CD4-positive, CD25-positive, alpha-beta regulatory T cell (primary cell): Measurements from ENCODE around the gene NOM1. TPM values are rescaled to one million over a fixed set of nuclear protein-coding genes. Genes with fewer than 3 reads are reported as not detected.
"Not testable (repeated sequence)": the region's sequence is repeated elsewhere in the genome, so short reads cannot be mapped to it uniquely, and the experiment has no call there.

Experiments
- ATAC-seq, 2 donors: fragments of 150-1000 bp; cut with Tn5 transposase; one replicate each; pipeline ENCODE4 v1.10.0; 2021; ENCODE audit warnings: low read depth in 2 of 2, moderate number of reproducible peaks in 2 of 2, moderate library complexity in 1 of 2
- DNase-seq, 3 donors: peaks; one replicate each; pipeline versions ENCODE4 v3.0.0 to v3.0.0-alpha.2; 2012 to 2022; ENCODE audit warnings: mixed read lengths in 1 of 3
- H3K27ac ChIP-seq: one replicate; pipeline ENCODE4 v1.7.0; 2013; ENCODE audit warnings: mild to moderate bottlenecking, low read length; ENCODE audit not compliant: insufficient read depth, poor library complexity, severe bottlenecking
- H3K27me3 ChIP-seq: one replicate; pipeline ENCODE4 v1.7.0; 2013; ENCODE audit warnings: low read length; ENCODE audit not compliant: control insufficient read depth, insufficient read depth
- H3K36me3 ChIP-seq: one replicate; pipeline ENCODE4 v1.7.0; 2013; ENCODE audit warnings: mild to moderate bottlenecking, low read length, moderate library complexity; ENCODE audit not compliant: control insufficient read depth, insufficient read depth
- H3K4me1 ChIP-seq: 2 replicates; pipeline ENCODE4 v1.7.0; 2013; ENCODE audit warnings: mild to moderate bottlenecking, low read length; ENCODE audit not compliant: insufficient read depth, control insufficient read depth, poor library complexity, severe bottlenecking
- H3K4me3 ChIP-seq: one replicate; pipeline ENCODE4 v1.7.0; 2013; ENCODE audit warnings: low read depth, mild to moderate bottlenecking, low read length, moderate library complexity
- H3K9me3 ChIP-seq, 2 experiments: 1 replicate in 1 of 2; 2 replicates in 1 of 2; pipeline ENCODE4 v1.7.0; 2013; ENCODE audit warnings: low read length in 2 of 2, mild to moderate bottlenecking in 1 of 2, moderate library complexity in 1 of 2; ENCODE audit not compliant: control insufficient read depth in 2 of 2
- H3K27ac Mint-ChIP-seq, 3 donors: one replicate each; pipeline ENCODE4 v1.8.0; 2020 to 2022; ENCODE audit warnings: mild to moderate bottlenecking in 3 of 3, mixed read lengths in 3 of 3, moderate library complexity in 2 of 3
- H3K27me3 Mint-ChIP-seq: one replicate; pipeline ENCODE4 v1.8.0; 2022; ENCODE audit warnings: mild to moderate bottlenecking, mixed read lengths
- H3K36me3 Mint-ChIP-seq: one replicate; pipeline ENCODE4 v1.8.0; 2020; ENCODE audit warnings: mixed read lengths
- H3K4me1 Mint-ChIP-seq, 4 donors: one replicate each; pipeline ENCODE4 v1.8.0; 2020 to 2022; ENCODE audit warnings: mixed read lengths in 4 of 4, mild to moderate bottlenecking in 1 of 4
- H3K4me3 Mint-ChIP-seq, 4 donors: one replicate each; pipeline ENCODE4 v1.8.0; 2020 to 2022; ENCODE audit warnings: mild to moderate bottlenecking in 4 of 4, mixed read lengths in 4 of 4, moderate library complexity in 3 of 4
- H3K9me3 Mint-ChIP-seq, 7 donors: one replicate each; pipeline ENCODE4 v1.8.0; 2020 to 2022; ENCODE audit warnings: mixed read lengths in 7 of 7, mild to moderate bottlenecking in 3 of 7, moderate library complexity in 2 of 7
- polyA plus RNA-seq, 4 donors: library from polyadenylated mRNA; unstranded; fragments of 300-500 nt; fragmentation: Illumina TruSeq; gene quantifications; one replicate each; pipeline ENCODE4 v1.2.3, GENCODE V29; 2021
- total RNA-seq: library from RNA; stranded (reverse); gene quantifications from one replicate; pipeline ENCODE4 v1.2.3, GENCODE V29; 2022

Gene NOM1
- total and polyA plus RNA-seq, 5 donors from 2014 or later = 1.6 to 34.9 (median 3.6) TPM

- no peak for ATAC-seq
- Mint-ChIP-seq H3K9me3 (peaks cover 0 to 4% (median 2%) of the 10 kb centered on the region in 7 donors), H3K27ac (no peak overlapping the region), H3K27me3 (peaks cover 28% of the 10 kb centered on the region), H3K36me3 (no peaks in the 10 kb centered on the region), H3K4me1 (peaks cover 11 to 31% (median 18%) of the 10 kb centered on the region in 4 donors), H3K4me3 (no peak overlapping the region)
- H3K27me3 ChIP-seq = peaks cover 10% of the 10 kb centered on the region
- no peaks in the 10 kb centered on the region for H3K9me3 ChIP-seq
- H3K36me3 ChIP-seq = no peaks in the 10 kb centered on the region
- H3K4me1 ChIP-seq = peaks cover 22% of the 10 kb centered on the region
- H3K4me3 ChIP-seq = no peak overlapping the region
- no peak overlapping the region for H3K27ac ChIP-seq
- no peak for DNase-seq
Measured at GRCh38 chr7:156919132-156919713, 30.3 kb upstream of the NOM1 start.

DNA sequence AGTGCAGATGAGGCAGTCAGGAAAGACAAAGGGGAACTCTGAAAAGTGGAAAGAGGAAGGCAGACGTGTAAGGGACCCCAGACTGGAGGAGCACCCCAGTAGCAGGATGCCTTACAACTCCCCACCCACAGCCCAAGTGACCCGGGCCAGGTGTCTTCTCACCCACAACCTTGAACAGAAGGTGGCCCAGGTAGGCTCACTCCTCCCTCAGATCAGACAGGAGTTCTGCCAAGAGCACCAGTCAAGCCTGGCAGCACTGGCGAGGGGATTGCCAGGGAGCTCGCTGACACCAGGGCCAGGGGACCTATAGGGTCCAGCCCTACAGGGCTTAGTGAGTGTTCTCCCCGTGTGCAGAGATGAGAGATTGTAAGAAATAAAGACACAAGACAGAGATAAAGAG, 29.4 kb upstream of the NOM1 start:
- Mint-ChIP-seq H3K9me3 (peaks cover 0 to 4% (median 2%) of the 10 kb centered on the region in 7 donors), H3K4me3 (peak overlapping the region in 1 of 4 donors; percentile 42), H3K27me3 (peaks cover 32% of the 10 kb centered on the region), H3K27ac (peak overlapping the region in 2 of 3 donors; percentile 18 to 84), H3K4me1 (peaks cover 13 to 36% (median 22%) of the 10 kb centered on the region in 4 donors), H3K36me3 (no peaks in the 10 kb centered on the region)
- Histone ChIP-seq H3K4me1 (peaks cover 22% of the 10 kb centered on the region), H3K27me3 (peaks cover 10% of the 10 kb centered on the region), H3K9me3 (no peaks in the 10 kb centered on the region), H3K4me3 (no peak overlapping the region), H3K27ac (no peak overlapping the region), H3K36me3 (no peaks in the 10 kb centered on the region)
- ATAC-seq = no peak
- DNase-seq = no peak

DNA sequence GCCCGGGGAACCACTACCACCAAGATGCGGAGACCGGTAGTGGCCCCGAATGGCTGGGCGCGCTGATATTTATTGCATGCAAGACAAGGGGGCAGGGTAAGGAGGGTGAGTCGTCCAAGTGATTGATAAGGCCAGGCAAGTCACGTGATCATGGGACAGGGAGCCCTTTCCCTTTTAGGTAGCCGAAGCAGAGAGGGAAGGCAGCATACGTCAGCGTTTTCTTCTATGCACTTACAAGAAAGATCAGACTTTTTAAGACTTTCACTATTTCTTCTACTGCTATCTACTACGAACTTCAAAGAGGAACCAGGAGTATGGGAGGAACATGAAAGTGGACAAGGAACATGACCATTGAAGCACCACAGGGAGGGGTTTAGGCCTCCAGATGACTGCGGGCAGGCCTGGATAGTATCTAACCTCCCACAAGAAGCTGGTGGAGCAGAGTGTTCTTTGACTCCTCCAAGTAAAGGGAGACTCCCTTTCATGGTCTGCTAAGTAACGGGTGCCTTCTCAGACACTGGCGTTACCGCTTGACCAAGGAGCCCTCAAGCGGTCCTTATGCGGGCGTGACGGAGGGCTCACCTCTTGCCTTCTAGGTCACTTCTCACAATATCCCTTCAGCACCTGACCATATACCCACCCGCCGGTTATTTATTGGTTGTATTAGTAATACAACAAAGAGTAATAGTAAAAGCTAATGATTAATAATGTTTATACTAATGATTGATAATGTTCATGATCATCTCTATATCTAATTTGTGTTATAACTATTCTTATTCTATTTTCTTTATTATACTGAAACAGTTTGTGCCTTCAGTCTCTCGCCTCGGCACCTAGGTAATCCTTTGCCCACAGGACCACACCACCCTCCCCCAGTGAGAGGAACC, 28.8 kb upstream of the NOM1 start:
- DNase-seq, H3K36me3 Mint-ChIP-seq, ATAC-seq, H3K36me3 ChIP-seq, H3K9me3 ChIP-seq, H3K9me3 Mint-ChIP-seq, H3K4me3 ChIP-seq, H3K27ac ChIP-seq: not testable (repeated sequence)
- Mint-ChIP-seq H3K27me3 (peaks cover 32% of the 10 kb centered on the region), H3K27ac (peak overlapping the region; percentile 8 to 84 (median 49)), H3K4me3 (peak overlapping the region in 2 of 4 donors; percentile 21 to 44), H3K4me1 (peaks cover 13 to 36% (median 22%) of the 10 kb centered on the region in 4 donors)
- peaks cover 10% of the 10 kb centered on the region for H3K27me3 ChIP-seq
- H3K4me1 ChIP-seq = peaks cover 22% of the 10 kb centered on the region

DNA sequence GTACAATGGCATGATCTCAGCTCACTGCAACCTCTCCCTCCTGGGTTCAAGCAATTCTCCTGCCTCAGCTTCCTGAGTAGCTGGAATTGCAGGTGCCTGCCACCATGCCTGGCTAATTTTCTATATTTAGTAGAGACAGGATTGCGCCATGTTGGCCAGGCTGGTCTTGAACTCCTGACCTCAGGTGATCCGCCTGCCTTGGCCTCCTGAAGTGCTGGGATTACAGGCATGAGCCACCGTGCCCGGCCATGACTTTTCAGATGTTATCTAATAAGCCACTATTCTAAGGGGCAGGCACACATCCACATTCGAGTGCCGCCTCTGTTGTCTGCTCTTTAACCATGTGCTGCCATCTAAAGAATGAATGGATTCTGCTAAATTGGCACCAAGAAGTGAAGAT, 27.2 kb upstream of the NOM1 start:
- H3K36me3 ChIP-seq, DNase-seq, ATAC-seq, H3K27me3 ChIP-seq, H3K36me3 Mint-ChIP-seq, H3K9me3 Mint-ChIP-seq, H3K27ac ChIP-seq, H3K9me3 ChIP-seq: not testable (repeated sequence)
- Histone ChIP-seq H3K4me1 (peaks cover 22% of the 10 kb centered on the region), H3K4me3 (peak overlapping the region; percentile 69)
- peak overlapping the region in 2 of 3 donors; percentile 82 to 92 for H3K27ac Mint-ChIP-seq
- peak overlapping the region; percentile 67 to 88 (median 78) for H3K4me3 Mint-ChIP-seq
- H3K27me3 Mint-ChIP-seq = peaks cover 29% of the 10 kb centered on the region
- peaks cover 13 to 36% (median 22%) of the 10 kb centered on the region in 4 donors for H3K4me1 Mint-ChIP-seq

- H3K27me3 Mint-ChIP-seq = peaks cover 16% of the 10 kb centered on the region
- H3K36me3 Mint-ChIP-seq, H3K27ac Mint-ChIP-seq, H3K27me3 ChIP-seq, H3K4me3 ChIP-seq, H3K9me3 Mint-ChIP-seq, H3K4me3 Mint-ChIP-seq, H3K36me3 ChIP-seq, DNase-seq, ATAC-seq, H3K9me3 ChIP-seq, H3K27ac ChIP-seq: not testable (repeated sequence)
- peaks cover 29% of the 10 kb centered on the region for H3K4me1 ChIP-seq
- H3K4me1 Mint-ChIP-seq = peaks cover 13 to 41% (median 27%) of the 10 kb centered on the region in 4 donors
Measured at GRCh38 chr7:156925821-156926220, 23.7 kb upstream of the NOM1 start.

DNA sequence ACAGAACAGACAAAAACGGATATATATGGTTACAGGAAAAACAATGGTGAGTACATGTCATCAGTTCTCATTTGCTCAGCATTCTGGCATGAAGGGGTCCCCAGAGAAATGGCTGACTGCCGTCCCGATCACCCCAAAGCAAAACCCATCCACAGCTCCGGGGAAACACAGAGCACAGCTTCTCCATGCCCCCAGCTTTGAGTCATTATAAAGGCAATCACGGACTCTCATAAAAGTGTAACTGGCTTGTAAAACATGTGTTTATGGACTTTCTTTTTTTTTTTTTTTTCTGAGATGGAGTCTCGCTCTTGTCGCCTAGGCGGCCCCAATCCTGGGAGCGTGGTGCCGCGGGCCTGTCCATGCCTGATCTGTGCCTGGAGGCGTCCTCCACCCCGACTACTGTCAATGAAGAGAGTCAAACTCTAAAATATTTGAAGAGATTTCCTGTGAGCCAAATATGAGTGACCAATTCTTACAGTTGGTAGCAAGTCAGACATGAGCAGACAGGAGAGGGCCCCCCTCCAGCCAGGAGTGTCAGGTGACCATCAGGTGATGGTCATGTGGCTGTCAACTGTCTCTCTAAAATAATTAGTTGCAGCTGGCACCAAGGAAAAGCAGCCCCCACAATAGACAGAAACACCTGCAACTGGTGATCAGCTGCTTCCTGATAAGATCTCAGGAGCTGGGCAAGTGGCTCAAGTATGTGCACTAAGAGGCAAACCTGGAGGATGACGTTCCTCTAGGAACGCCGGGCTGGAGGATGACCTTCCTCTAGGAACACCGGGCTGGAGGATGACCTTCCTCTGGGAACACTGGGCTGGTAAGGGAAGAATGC, 21.7 kb upstream of the NOM1 start:
- peaks cover 0 to 4% (median 2%) of the 10 kb centered on the region in 7 donors for H3K9me3 Mint-ChIP-seq
- peak overlapping the region in 1 of 4 donors; percentile 13 for H3K4me3 Mint-ChIP-seq
- H3K36me3 Mint-ChIP-seq = no peaks in the 10 kb centered on the region

DNA sequence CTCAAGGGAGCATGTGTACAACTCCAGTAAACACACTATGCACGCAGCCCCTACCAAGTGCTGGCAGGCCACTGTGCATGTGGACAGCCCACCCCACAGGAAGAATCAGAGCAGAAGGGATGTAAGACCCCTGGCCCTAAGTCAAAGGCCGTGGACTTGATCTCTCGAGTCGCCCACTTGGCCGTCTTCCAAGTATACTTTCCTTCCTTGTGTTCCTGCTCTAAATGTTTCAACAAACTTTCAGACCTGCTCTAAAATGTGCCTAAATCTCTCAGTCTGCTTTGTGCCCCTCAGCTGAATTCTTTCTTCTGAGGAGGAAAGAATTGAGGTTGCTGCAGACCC, 21.1 kb upstream of the NOM1 start:
- peaks cover 0 to 2% (median under 1%) of the 10 kb centered on the region in 7 donors for H3K9me3 Mint-ChIP-seq
- H3K27ac Mint-ChIP-seq = peak overlapping the region in 1 of 3 donors; percentile 22
- peaks cover 10% of the 10 kb centered on the region for H3K4me1 ChIP-seq
- no peaks in the 10 kb centered on the region for H3K36me3 ChIP-seq
- no peak overlapping the region for H3K4me3 ChIP-seq
- no peak overlapping the region for H3K4me3 Mint-ChIP-seq
- peaks cover 10% of the 10 kb centered on the region for H3K27me3 Mint-ChIP-seq
- peaks cover 6 to 23% (median 17%) of the 10 kb centered on the region in 4 donors for H3K4me1 Mint-ChIP-seq
- H3K27me3 ChIP-seq = no peaks in the 10 kb centered on the region
- H3K9me3 ChIP-seq = no peaks in the 10 kb centered on the region
- DNase-seq = no peak
- H3K36me3 Mint-ChIP-seq = no peaks in the 10 kb centered on the region
- no peak for ATAC-seq
- no peak overlapping the region for H3K27ac ChIP-seq

More for the DNA sequence above, 21.7 kb upstream of the NOM1 start:
- Histone ChIP-seq H3K4me1 (peaks cover 15% of the 10 kb centered on the region), H3K27me3 (no peaks in the 10 kb centered on the region), H3K9me3 (no peaks in the 10 kb centered on the region), H3K27ac (no peak overlapping the region), H3K4me3 (no peak overlapping the region), H3K36me3 (no peaks in the 10 kb centered on the region)
- ATAC-seq = no peak
- Mint-ChIP-seq H3K27me3 (peaks cover 16% of the 10 kb centered on the region), H3K27ac (peak overlapping the region in 2 of 3 donors; percentile 1 to 22), H3K4me1 (peaks cover 9 to 28% (median 22%) of the 10 kb centered on the region in 4 donors)
- no peak for DNase-seq
